C4-2B (cell line): ENCODE data around the gene CA12.

ENCODE experiments used
- CTCF ChIP-seq: fragments of 450-650 bp; conservative IDR thresholded peaks from 2 replicates; pipeline ENCODE4 v1.5.1; 2017; ENCODE audit warnings: mild to moderate bottlenecking
- ZFX ChIP-seq: fragments of 450-650 bp; IDR thresholded peaks from 2 replicates; pipeline ENCODE4 v1.6.1; 2017

GRCh38 chr15:63420333-63420747, 38.7 kb upstream of the CA12 start:
- TF ChIP-seq CTCF, result no peak
- no peak for TF ChIP-seq ZFX
